NB4 (cell line): ENCODE measurements around the gene MAN2C1.
"Not testable (repeated sequence)": the region's sequence is repeated elsewhere in the genome, so short reads cannot be mapped to it uniquely, and the experiment has no call there.

Experiments used
- DNase-seq: peaks from one replicate; pipeline ENCODE4 v3.0.0; 2010; ENCODE audit warnings: low read depth
- H3K4me3 ChIP-seq: one replicate; pipeline ENCODE4 v1.5.1; 2011; ENCODE audit warnings: mild to moderate bottlenecking, low read depth, low read length, moderate library complexity
- MYC ChIP-seq: IDR thresholded peaks from 2 replicates; pipeline ENCODE4 v1.6.1; 2011; ENCODE audit warnings: low read depth, low read length
- POLR2A ChIP-seq: IDR thresholded peaks from 2 replicates; pipeline ENCODE4 v1.6.1; 2011; ENCODE audit warnings: mild to moderate bottlenecking; ENCODE audit not compliant: insufficient read length; ENCODE audit errors: extremely low read depth
- TF ChIP-seq, protein P1 (sequence below): IDR thresholded peaks from one replicate; pipeline ENCODE4 v1.5.1; 2012; ENCODE audit warnings: low read depth, low read length
- TF ChIP-seq, protein P2 (sequence below): IDR thresholded peaks from 2 replicates; pipeline ENCODE4 v1.6.1; 2011; ENCODE audit warnings: low read depth, low read length

Gene MAN2C1

DNA sequence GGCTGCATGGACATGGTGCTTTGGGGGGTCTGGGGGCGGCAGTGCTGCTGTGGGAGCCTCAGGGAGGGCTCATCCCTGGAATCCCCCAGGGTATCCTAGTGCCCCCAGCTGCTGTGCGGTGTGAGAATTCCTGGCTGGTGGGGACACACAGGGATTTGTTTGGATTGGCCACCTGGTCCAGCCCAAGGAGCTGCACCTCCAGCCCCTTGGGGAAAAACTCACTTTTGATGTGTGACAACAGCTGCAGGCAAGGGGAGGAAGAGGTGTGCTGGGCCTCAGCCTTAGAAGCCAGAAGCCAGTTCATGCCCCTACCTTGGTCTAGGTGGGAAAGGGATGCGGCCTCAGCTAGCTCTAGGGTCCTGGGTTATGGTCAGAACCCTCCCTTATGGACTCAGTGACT, 40.9 kb downstream of the MAN2C1 start:
- H3K4me3 ChIP-seq = no peak overlapping the region
- TF ChIP-seq POLR2A = no peak
- TF ChIP-seq, protein P1, sequence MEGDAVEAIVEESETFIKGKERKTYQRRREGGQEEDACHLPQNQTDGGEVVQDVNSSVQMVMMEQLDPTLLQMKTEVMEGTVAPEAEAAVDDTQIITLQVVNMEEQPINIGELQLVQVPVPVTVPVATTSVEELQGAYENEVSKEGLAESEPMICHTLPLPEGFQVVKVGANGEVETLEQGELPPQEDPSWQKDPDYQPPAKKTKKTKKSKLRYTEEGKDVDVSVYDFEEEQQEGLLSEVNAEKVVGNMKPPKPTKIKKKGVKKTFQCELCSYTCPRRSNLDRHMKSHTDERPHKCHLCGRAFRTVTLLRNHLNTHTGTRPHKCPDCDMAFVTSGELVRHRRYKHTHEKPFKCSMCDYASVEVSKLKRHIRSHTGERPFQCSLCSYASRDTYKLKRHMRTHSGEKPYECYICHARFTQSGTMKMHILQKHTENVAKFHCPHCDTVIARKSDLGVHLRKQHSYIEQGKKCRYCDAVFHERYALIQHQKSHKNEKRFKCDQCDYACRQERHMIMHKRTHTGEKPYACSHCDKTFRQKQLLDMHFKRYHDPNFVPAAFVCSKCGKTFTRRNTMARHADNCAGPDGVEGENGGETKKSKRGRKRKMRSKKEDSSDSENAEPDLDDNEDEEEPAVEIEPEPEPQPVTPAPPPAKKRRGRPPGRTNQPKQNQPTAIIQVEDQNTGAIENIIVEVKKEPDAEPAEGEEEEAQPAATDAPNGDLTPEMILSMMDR = no peak
- TF ChIP-seq MYC = no peak
- TF ChIP-seq, protein P2, sequence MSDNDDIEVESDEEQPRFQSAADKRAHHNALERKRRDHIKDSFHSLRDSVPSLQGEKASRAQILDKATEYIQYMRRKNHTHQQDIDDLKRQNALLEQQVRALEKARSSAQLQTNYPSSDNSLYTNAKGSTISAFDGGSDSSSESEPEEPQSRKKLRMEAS = no peak
- no peak for DNase-seq

DNA sequence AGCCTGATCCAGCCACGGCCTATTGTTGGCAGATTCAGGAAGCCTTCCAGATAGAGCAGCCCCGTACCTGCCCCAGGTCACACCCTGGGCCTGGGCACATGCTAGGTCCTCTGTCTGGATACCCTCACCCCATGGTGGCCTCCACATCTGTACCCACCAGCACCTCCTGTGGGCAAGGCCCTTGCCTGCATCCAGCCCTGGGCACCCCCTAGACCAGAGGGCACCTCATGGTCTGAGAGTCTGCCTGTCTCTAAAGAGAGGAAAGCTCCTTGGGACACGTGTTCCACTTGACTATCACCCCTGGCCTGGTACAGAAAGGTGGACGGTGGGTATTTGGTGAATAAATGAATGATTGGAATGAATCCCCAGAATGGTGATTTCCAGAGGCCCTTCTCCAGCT, 41.4 kb downstream of the MAN2C1 start:
- no peak overlapping the region for H3K4me3 ChIP-seq
- TF ChIP-seq POLR2A = no peak
- TF ChIP-seq, protein P2 = no peak
- no peak for TF ChIP-seq MYC
- TF ChIP-seq, protein P1 = no peak

DNA sequence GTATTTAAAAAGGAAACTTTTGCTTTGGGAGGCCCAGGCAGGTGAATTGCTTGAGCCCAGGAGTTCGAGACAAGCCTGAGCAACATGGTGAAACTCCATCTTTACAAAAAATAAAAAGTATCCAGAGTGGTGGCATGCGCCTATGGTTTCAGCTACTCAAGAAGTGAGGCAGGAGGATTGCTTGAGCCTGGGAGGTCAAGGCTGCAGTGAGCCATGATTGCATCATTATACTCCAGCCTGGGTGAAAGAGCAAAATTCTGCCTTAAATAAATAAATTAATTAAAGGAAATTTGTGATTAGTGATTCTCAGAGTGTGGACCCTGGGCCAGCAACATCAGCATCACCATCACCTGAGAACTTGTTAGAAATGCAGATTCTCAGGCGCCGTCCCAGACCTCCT, 42.5 kb downstream of the MAN2C1 start:
- DNase-seq = no peak
- TF ChIP-seq, protein P1 = no peak
- TF ChIP-seq POLR2A = no peak
- TF ChIP-seq, protein P2 = no peak
- TF ChIP-seq MYC = no peak
- no peak overlapping the region for H3K4me3 ChIP-seq

More for the DNA sequence above, 41.4 kb downstream of the MAN2C1 start:
- no peak for DNase-seq

DNA sequence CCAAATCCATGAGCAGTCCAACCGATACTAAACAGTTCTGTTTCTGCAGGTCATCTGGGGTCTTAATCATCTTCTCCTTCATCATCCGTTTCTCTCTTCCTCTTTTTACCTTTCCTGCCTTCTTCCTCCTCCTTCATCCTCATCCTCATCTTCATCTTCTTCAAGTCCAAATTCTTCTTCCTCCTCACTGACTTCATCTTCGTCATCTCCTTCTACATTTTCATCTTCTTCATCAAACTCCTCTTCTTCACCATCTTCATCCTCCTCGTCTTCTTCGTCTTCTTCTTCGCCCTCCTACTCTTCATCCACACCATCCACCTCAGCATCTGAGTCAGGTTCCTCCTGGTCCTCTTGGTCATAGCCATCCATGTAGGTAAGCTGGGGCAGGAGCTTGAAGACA, 46.7 kb downstream of the MAN2C1 start:
- no peak for DNase-seq
- TF ChIP-seq MYC (no peak), POLR2A (no peak)
- TF ChIP-seq, protein P2 = no peak

DNA sequence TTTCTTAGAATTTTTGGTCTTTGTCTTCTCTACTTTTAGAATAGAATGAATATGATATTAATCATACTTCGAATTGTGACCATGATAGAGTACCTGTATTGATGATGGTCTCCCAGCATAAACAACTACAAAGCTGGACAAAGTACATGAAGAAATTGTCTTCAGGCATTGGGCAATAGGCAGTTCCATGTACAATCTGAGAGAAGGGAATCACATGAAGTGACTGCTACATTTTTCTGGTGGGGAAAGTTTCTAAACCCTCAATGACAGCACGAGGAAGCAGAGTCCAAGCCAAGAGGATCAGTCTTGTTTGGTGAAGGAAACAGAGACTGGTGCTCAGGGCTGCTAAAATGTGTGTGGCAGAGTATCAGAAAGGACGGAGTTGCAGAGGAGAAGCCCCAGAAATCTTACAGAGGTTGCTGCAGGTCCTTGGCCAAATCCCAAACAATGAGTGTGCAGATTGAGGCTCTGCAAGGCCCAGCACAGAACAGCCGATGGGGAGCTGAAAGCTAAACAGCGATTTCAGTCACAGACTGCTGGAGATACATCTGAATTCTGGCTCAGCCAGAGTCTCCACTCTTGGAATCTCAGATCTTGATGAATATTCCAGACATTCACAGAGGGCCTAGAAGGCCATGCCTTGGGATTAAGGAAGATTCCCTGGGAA, 49.0 kb downstream of the MAN2C1 start:
- H3K4me3 ChIP-seq = not testable (repeated sequence)

More for the DNA sequence above, 46.7 kb downstream of the MAN2C1 start:
- H3K4me3 ChIP-seq = no peak overlapping the region

DNA sequence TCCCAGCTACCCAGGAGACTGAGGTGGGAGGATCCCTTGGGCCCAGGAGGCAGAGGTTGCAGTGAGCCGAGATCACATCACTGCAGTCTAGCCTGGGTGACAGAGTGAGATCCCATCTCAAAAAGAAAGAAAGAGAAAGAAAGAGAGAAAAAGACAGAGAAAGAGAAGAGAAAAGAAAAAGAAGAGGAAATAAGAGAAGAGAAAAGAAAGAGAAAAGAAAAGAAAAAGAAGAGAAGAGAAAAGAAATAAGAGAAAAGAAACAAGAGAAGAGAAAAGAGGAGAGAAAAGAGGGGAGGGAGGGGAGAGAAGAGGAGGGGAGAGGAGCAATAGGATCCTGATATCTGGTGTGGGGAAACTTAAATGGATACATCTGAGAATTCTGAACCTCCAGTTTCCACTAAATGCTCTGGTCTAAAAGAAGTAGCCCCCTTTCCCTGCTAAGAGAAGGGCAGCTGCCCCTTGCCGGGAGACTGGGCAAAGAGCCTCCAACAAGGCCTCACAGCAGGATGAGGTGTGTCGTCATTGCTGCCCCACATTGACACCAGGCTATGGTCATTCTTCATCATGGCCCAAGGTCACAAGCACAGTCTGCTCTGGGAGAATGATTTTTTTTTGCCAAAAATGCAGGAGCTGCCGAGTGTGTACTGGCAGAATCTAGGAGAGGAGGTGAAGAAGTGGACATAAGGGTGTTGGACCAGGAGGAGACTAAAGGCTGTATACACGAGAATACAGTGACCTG, 53.7 kb downstream of the MAN2C1 start:
- TF ChIP-seq POLR2A (no peak), MYC (no peak)
- TF ChIP-seq, protein P1 = no peak
- TF ChIP-seq, protein P2 = no peak
- no peak for DNase-seq
- H3K4me3 ChIP-seq = no peak overlapping the region

More for the DNA sequence above, 49.0 kb downstream of the MAN2C1 start:
- not testable (repeated sequence) for DNase-seq
